GM19372 (cell line): ENCODE measurements around the gene OR4D1.

Experiments used
- ATAC-seq: cut with Tn5 transposase; IDR thresholded peaks from one replicate; pipeline ENCODE4 v1.9.1; 2021; ENCODE audit warnings: mild to moderate bottlenecking, low read depth, moderate library complexity; ENCODE audit not compliant: unreplicated experiment

Gene OR4D1

DNA sequence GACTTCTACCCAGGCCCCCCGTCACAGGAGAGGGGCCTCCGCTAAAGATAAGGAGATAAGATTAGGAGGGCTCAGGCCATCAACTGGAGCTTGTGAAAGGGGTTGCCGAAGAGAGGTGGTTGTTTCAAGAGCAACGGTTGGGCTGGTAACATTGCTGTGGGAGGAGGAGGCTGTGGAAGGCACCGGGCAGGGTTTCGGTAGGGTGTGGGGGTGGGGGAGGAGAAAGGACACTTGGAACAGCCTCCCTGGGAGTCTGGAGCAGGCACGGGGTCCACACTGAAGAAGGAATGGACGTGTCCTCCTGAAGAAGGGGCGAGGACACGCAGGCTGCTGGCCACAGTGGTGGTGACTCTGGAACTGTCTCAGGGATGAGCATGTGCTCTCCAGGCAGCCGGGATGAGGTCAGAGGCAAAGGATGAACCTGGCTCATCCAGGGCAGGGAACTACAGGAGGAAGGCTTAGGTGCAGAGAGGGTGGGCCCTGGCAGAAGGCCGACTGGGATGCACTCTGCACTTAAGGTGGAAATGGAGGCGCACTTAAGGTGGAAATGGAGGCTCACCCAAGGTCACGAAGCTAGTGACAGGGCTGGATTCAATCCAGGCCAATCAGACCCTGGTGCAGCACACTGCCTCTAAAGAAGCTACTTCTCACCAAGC lies 43.2 kb downstream of the OR4D1 start:
- ATAC-seq, result no peak

- ATAC-seq, result no peak
Observed at GRCh38 chr17:58192612-58193011, 44.4 kb downstream of the OR4D1 start, which contains the start of gene EPX. TSS of gene EPX (plus strand) at chr17:58192726. CDS start at chr17:58192847, 121 bp downstream.

DNA sequence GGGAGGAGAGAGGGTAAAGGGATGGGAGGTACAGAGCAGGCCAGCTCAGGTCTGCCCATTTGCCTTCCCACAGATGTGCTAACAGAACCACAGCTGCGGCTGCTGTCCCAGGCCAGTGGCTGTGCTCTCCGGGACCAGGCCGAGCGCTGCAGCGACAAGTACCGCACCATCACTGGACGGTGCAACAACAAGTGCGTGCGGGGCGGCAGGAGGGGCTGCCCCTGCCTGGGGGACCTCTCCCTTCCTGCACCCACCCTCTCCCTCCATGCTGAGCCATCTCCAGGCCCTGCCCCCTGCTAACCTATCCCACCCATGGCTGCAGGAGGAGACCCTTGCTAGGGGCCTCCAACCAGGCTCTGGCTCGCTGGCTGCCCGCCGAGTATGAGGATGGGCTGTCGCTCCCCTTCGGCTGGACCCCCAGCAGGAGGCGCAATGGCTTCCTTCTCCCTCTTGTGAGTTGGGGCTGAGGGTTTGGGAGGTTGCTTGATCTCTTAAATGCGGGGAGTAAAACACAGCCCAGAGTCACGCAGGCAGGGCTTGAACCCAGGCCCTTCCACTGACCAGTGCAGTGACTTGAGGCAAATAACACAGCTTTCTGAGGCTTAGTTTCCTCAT lies 45.6 kb downstream of the OR4D1 start:
- ATAC-seq, result no peak

DNA sequence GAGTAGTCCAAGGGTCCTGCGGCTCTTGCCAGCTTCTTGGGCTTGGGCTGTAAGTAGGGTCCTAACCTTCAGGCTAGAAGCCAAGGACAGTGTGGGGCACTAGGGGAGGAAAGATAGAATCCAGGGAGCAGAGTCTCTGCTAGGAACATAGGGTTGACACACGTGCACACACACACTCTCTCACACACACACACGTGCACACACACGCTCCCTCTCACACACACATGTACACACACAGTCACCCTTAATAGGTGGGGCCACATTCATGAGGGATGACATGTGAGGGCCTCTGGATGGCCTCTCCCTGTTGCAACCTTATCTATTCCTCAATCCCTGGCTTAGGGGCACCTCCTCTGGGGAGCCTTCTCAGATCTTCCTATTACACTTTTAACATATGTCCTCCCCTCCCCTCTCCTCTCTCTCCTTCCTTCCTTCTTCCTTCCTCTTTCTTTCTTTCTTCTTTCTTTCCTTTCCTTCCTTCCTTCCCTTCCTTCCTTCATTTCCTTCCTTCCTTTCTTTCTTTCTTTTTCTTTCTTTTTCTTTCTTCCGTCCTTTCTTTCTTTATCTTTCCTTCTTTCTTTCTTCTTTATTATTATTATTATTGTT lies 47.4 kb downstream of the OR4D1 start:
- ATAC-seq, result no peak

DNA sequence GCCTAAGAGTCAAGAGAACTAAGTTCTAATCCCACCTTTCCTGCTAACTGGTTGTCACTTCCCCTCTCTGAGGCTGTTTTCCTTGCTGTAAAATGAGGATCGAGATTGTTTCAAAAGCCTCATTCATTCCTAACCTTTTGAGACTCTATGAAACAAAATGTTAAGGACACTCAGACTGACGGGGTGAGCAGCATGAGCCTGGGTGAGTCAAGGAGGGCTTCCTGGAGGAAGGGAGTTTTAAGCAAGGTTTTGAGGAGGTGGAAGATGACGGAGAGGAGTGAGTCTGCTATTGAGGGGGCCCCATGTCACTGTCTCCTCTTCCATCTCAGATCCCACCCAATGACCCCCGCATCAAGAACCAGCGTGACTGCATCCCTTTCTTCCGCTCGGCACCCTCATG lies 48.4 kb downstream of the OR4D1 start:
- no peak for ATAC-seq

DNA sequence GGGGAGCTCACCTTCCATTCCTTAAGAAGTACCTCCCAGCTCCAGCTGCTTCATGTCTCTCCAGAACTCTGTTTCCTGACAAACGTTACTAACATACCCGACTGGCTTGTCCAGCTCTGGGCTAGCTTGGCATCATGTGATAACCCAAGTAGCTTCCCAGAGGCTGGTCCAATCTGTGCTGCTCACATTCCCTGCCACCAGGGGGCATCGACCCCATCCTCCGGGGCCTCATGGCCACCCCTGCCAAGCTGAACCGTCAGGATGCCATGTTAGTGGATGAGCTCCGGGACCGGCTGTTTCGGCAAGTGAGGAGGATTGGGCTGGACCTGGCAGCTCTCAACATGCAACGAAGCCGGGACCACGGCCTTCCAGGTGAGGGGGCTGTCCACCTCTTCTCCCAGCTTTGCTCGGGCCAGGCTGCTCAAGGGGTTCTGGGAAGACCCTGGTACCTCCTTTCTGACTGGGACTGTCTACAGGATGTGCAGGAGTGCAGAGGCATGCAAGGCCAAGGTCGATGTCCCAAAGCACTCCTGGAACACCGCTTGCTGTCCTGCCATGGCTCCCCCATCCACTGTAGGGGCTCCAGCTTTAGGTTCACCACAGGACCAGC lies 51.9 kb downstream of the OR4D1 start:
- ATAC-seq, result no peak

DNA sequence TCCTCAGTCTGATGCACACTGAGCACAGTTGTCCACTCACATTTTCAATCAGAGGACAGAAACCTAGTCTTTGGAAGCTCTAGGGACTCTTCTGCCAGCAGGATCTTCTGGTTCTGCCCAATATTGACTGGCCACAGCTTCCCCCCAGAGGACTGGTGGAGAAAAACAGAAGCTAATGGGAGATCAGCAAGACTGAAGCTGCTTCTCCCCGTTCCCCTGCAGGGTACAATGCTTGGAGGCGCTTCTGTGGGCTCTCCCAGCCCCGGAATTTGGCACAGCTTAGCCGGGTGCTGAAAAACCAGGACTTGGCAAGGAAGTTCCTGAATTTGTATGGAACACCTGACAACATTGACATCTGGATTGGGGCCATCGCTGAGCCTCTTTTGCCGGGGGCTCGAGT lies 54.7 kb downstream of the OR4D1 start:
- ATAC-seq, result no peak

- no peak for ATAC-seq
Observed at GRCh38 chr17:58204796-58205195, 56.6 kb downstream of the OR4D1 start.

DNA sequence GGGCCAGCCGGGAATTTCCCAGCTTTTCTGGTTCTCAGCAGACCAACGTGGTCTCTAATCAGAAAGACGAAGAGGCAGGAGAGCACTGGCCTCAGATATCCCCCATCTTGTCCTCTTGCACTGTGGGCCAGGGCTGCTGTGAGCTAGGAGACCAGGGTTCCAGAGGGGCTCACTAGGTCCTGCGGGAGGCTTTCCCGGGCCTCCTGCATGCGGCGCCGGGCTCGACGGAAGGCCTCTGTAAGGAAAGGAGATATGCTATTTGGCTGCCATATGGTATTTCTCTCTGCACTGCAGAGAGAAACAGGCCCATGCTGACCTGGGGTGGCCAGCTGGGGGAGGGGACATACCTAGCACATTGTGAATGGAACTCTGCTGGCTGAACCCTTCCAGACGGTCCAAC lies 57.8 kb downstream of the OR4D1 start:
- ATAC-seq, result no peak

- ATAC-seq, result no peak
Observed at GRCh38 chr17:58207451-58207850, 59.3 kb downstream of the OR4D1 start.

DNA sequence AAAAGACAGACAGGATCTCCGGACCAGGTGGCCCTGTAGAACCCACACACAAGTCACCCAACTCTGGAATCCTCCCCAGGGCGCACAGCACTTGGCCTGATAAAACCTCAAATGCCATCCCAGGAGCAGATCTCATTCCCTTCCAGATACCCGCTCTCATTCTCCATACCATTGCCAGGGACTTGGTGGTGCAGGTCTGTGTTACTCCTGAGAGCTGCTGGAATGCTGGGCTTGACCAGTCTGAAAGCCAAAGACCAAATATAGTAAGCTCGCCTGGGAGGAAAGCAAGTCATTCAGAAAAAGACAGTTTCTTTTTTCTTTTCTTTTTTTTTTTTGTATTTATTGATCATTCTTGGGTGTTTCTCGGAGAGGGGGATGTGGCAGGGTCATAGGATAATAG lies 60.2 kb downstream of the OR4D1 start:
- no peak for ATAC-seq
